Astrocyte (in vitro differentiated cells and primary cell): ENCODE measurements around the gene HMGXB3. TPM values are rescaled to one million over a fixed set of nuclear protein-coding genes. Genes with fewer than 3 reads are reported as not detected.

Source experiments
- DNase-seq: peaks from one replicate; pipeline ENCODE4 v3.0.0-alpha.2; 2010; ENCODE audit warnings: low read depth
- FAIRE-seq: peaks from 2 replicates; lab custom pipeline; 2011; peaks lifted over from hg19 to GRCh38; lab: Jason Lieb, UNC
- H2AFZ ChIP-seq: 2 replicates; pipeline ENCODE4 v1.6.0; 2012; ENCODE audit warnings: low read depth, low read length, inconsistent platforms
- H3K27ac ChIP-seq: 2 replicates; pipeline ENCODE4 v1.5.1; 2011; ENCODE audit warnings: low read depth, low read length, inconsistent platforms
- H3K27me3 ChIP-seq: 2 replicates; pipeline ENCODE4 v1.6.0; 2011; ENCODE audit warnings: low read length, inconsistent platforms; ENCODE audit not compliant: insufficient read depth
- H3K36me3 ChIP-seq: 2 replicates; pipeline ENCODE4 v1.5.1; 2011; ENCODE audit warnings: low read length, inconsistent platforms; ENCODE audit not compliant: insufficient read depth
- H3K4me1 ChIP-seq: 2 replicates; pipeline ENCODE4 v1.5.1; 2011; ENCODE audit warnings: low read length, inconsistent platforms; ENCODE audit not compliant: insufficient read depth
- H3K4me2 ChIP-seq: 2 replicates; pipeline ENCODE4 v1.6.0; 2012; ENCODE audit warnings: low read length, inconsistent platforms
- H3K4me3 ChIP-seq: 2 replicates; pipeline ENCODE4 v1.5.1; 2011; ENCODE audit warnings: low read depth, mild to moderate bottlenecking, low read length, inconsistent platforms; ENCODE audit not compliant: insufficient read depth
- H3K79me2 ChIP-seq: 2 replicates; pipeline ENCODE4 v1.6.0; 2012; ENCODE audit warnings: mild to moderate bottlenecking, low read length, inconsistent platforms; ENCODE audit not compliant: insufficient read depth
- H3K9ac ChIP-seq: 2 replicates; pipeline ENCODE4 v1.6.0; 2012; ENCODE audit warnings: mild to moderate bottlenecking, low read length, inconsistent platforms
- H3K9me3 ChIP-seq: 2 replicates; pipeline ENCODE4 v1.5.1; 2012; ENCODE audit warnings: low read depth, mild to moderate bottlenecking, low read length, inconsistent platforms; ENCODE audit not compliant: insufficient read depth
- H4K20me1 ChIP-seq: 2 replicates; pipeline ENCODE4 v1.6.0; 2012; ENCODE audit warnings: low read length, inconsistent platforms; ENCODE audit not compliant: insufficient read depth
- H3K27ac Mint-ChIP-seq: one replicate; pipeline ENCODE4 v1.8.0; 2021; ENCODE audit warnings: mild to moderate bottlenecking, mixed read lengths; ENCODE audit not compliant: unreplicated experiment
- H3K27me3 Mint-ChIP-seq: one replicate; pipeline ENCODE4 v1.8.0; 2021; ENCODE audit warnings: low read depth, mixed read lengths; ENCODE audit not compliant: unreplicated experiment
- H3K36me3 Mint-ChIP-seq: one replicate; pipeline ENCODE4 v1.8.0; 2021; ENCODE audit warnings: low read depth, mixed read lengths; ENCODE audit not compliant: unreplicated experiment
- H3K4me1 Mint-ChIP-seq: one replicate; pipeline ENCODE4 v1.8.0; 2021; ENCODE audit warnings: low read depth, mixed read lengths; ENCODE audit not compliant: unreplicated experiment
- H3K4me3 Mint-ChIP-seq: one replicate; pipeline ENCODE4 v1.8.0; 2021; ENCODE audit warnings: mild to moderate bottlenecking, moderate library complexity, mixed read lengths; ENCODE audit not compliant: unreplicated experiment
- H3K9me3 Mint-ChIP-seq: one replicate; pipeline ENCODE4 v1.8.0; 2021; ENCODE audit warnings: mild to moderate bottlenecking, mixed read lengths; ENCODE audit not compliant: unreplicated experiment
- CTCF ChIP-seq: IDR thresholded peaks from 2 replicates; pipeline ENCODE4 v1.5.1; 2011; ENCODE audit warnings: low read depth, mild to moderate bottlenecking, inconsistent platforms, low read length, moderate library complexity; ENCODE audit not compliant: insufficient read depth
- EZH2 ChIP-seq: IDR thresholded peaks from 2 replicates; pipeline ENCODE4 v1.6.1; 2012; ENCODE audit warnings: mild to moderate bottlenecking, low read length, inconsistent platforms; ENCODE audit not compliant: insufficient read depth
- total RNA-seq: library from RNA; stranded (reverse); gene quantifications from 2 replicates; pipeline ENCODE4 v1.2.1, GENCODE V29; 2021

HMGXB3 gene
- total RNA-seq, 1 donor from 2014 or later = 58.1 TPM

DNA sequence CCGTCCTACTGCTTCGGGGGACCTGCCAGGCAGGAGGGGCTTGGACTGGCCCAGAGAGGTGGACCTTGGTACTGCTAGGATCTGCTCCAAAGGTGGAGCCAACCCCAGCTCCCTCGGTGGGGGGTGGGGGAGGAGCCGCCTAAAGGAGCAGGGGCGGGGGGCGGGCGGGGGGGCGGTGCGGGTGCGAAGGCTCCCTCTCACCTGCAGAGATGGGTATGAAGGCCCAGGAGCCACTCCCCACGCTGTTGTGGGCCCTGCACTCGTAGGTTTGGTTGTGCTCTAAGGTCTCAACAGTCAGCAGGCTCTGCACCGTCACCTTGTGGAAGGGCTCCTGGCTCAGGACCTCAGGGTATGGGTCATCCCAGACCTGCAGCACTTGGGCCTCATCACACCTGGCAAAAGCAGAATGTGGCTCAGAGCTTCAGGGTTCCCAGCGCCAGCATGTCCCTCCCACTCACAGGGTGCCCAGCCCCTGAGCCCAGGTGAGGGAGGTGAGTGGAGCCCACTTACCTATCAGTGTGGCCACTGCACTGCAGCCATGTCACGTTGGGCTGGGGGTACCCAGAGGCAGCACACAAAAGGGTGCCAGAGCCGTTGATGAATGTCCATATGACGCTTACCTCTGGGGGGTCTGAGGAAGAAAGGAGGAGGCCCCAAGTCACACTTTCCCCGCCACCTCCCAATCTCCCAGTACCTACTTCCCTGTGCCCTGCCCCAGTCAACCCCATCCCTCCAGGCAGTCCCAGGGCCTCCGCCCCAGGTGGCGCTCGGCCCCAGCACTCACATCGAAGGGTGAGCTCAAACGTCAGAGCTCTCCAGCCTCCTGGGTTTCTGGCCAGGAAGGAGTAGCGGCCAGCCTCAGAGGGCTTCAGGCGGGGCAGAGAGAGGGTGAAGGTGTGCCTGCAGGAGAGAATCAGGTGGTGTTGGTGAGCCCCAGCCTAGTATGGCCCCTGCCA, 69.4 kb downstream of the HMGXB3 start:
- H3K4me1 Mint-ChIP-seq = peaks cover 32% of the 10 kb centered on the region
- no peaks in the 10 kb centered on the region for H3K36me3 Mint-ChIP-seq
- no peak overlapping the region for H3K27ac Mint-ChIP-seq
- peaks cover 5% of the 10 kb centered on the region for H3K9me3 Mint-ChIP-seq
- no peak for FAIRE-seq
- H3K4me3 Mint-ChIP-seq = no peak overlapping the region
- Histone ChIP-seq H3K27me3 (no peaks in the 10 kb centered on the region), H3K9ac (no peak overlapping the region), H3K4me3 (no peak overlapping the region), H3K36me3 (no peaks in the 10 kb centered on the region), H3K4me1 (peaks cover 37% of the 10 kb centered on the region), H3K79me2 (no peaks in the 10 kb centered on the region), H3K9me3 (peaks cover 8% of the 10 kb centered on the region), H3K27ac (no peak overlapping the region), H3K4me2 (no peak overlapping the region), H2AFZ (no peak overlapping the region), H4K20me1 (no peaks in the 10 kb centered on the region)
- no peak for TF ChIP-seq CTCF
- no peak for TF ChIP-seq EZH2
- no peak for DNase-seq
- peaks cover 5% of the 10 kb centered on the region for H3K27me3 Mint-ChIP-seq

DNA sequence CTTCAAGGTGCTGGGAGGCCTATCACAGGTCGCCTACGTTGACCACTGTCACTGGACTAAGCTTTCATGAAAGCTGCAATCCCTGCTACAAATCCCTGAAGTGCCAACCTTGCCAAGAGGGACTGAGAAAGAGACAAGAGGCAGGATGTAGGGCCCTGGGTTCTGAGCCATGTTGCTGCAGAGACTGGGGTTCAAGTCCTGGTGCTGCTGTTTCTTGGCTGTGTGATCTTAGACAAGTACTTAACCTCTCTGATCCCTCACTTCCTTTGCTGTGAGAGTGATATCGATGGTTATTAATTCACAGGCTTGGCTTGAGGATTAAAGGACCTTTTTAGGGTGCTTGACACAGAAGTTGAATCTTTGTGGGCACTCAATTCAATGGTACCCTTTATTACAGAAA, 70.3 kb downstream of the HMGXB3 start:
- no peak overlapping the region for H3K9ac ChIP-seq
- H3K4me1 Mint-ChIP-seq = peaks cover 23% of the 10 kb centered on the region
- peaks cover 8% of the 10 kb centered on the region for H3K9me3 ChIP-seq
- H4K20me1 ChIP-seq = no peaks in the 10 kb centered on the region
- no peak overlapping the region for H3K27ac ChIP-seq
- no peaks in the 10 kb centered on the region for H3K79me2 ChIP-seq
- no peak overlapping the region for H3K4me2 ChIP-seq
- DNase-seq = no peak
- H3K27me3 Mint-ChIP-seq = peaks cover 5% of the 10 kb centered on the region
- H3K9me3 Mint-ChIP-seq = peaks cover 5% of the 10 kb centered on the region
- no peaks in the 10 kb centered on the region for H3K27me3 ChIP-seq
- no peak overlapping the region for H3K4me3 ChIP-seq
- peaks cover 28% of the 10 kb centered on the region for H3K4me1 ChIP-seq
- no peaks in the 10 kb centered on the region for H3K36me3 ChIP-seq
- H3K27ac Mint-ChIP-seq = no peak overlapping the region
- H2AFZ ChIP-seq = no peak overlapping the region
- H3K36me3 Mint-ChIP-seq = no peaks in the 10 kb centered on the region
- no peak overlapping the region for H3K4me3 Mint-ChIP-seq
- TF ChIP-seq CTCF (no peak), EZH2 (no peak)
- no peak for FAIRE-seq
